Retinal pigment epithelial cell (primary cell): ENCODE results near the gene NET1.

Source experiments
- DNase-seq: peaks from one replicate; pipeline ENCODE4 v3.0.0-alpha.2; 2010; ENCODE audit warnings: low read depth
- H3K4me3 ChIP-seq: 2 replicates; pipeline ENCODE4 v1.5.1; 2011; ENCODE audit warnings: mild to moderate bottlenecking, low read length, control low read depth, moderate library complexity
- TF ChIP-seq, protein P1 (sequence below): conservative IDR thresholded peaks from 2 replicates; pipeline ENCODE4 v1.5.1; 2011; ENCODE audit warnings: low read depth, low read length, control low read depth, inconsistent platforms

NET1 gene

DNA sequence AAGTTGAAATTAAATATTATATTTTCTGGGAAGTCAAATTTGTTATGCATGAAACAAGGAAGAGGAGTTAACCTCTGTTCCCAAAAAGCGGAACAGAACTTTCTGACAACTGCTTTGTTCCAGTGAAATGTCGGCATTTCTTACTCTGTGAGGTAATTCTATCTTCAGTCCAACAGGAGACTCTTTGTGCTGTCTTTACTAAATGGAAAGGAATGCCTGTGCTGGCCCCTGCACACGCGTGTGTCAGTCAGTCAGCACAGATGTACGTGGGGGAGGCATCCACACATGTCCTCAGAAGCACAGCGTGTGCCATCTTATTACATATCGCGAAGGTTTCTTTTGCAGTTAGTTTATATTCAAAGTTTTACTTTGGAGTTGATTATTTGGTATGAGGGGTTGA is 37.5 kb downstream of the NET1 start:
- no peak for DNase-seq
- TF ChIP-seq, protein P1, sequence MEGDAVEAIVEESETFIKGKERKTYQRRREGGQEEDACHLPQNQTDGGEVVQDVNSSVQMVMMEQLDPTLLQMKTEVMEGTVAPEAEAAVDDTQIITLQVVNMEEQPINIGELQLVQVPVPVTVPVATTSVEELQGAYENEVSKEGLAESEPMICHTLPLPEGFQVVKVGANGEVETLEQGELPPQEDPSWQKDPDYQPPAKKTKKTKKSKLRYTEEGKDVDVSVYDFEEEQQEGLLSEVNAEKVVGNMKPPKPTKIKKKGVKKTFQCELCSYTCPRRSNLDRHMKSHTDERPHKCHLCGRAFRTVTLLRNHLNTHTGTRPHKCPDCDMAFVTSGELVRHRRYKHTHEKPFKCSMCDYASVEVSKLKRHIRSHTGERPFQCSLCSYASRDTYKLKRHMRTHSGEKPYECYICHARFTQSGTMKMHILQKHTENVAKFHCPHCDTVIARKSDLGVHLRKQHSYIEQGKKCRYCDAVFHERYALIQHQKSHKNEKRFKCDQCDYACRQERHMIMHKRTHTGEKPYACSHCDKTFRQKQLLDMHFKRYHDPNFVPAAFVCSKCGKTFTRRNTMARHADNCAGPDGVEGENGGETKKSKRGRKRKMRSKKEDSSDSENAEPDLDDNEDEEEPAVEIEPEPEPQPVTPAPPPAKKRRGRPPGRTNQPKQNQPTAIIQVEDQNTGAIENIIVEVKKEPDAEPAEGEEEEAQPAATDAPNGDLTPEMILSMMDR, result no peak
- H3K4me3 ChIP-seq, result peak overlapping the region; percentile 81

DNA sequence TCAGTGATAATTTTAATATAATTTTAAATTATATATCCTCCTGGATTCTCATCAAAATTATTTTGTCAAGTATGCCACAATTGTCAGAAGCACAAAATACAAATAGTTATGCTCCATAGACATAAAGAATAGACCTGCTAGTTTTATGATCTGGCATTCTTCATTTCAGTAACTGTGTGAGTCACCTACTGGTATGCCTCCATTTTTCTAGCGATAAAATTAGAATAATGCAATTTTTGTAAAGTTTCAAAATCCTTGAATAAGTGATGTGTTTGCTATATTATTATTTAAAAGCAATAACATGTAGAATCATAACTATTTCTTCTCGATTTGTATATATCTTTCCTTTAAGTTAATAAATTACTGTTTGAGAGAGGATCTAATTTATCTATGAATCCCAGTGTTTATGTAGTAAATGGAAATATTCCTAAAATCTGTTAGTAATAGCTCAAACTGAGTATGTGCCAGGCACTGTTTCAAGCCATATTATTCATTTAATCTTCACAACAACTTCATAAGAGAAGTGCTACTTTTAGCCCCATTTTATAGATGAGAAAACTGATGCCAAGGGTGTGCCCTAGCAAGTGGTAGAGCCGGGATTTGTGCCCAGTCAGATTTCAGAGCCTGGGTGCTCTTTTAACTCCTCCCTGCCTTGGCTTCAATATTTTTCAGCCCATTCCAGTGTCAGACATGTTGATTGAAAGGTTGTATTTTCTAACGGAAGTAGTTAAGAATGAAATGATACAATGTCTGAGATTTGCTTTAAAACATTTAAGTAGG is 38.4 kb downstream of the NET1 start:
- TF ChIP-seq, protein P1, result no peak
- DNase-seq, result no peak

DNA sequence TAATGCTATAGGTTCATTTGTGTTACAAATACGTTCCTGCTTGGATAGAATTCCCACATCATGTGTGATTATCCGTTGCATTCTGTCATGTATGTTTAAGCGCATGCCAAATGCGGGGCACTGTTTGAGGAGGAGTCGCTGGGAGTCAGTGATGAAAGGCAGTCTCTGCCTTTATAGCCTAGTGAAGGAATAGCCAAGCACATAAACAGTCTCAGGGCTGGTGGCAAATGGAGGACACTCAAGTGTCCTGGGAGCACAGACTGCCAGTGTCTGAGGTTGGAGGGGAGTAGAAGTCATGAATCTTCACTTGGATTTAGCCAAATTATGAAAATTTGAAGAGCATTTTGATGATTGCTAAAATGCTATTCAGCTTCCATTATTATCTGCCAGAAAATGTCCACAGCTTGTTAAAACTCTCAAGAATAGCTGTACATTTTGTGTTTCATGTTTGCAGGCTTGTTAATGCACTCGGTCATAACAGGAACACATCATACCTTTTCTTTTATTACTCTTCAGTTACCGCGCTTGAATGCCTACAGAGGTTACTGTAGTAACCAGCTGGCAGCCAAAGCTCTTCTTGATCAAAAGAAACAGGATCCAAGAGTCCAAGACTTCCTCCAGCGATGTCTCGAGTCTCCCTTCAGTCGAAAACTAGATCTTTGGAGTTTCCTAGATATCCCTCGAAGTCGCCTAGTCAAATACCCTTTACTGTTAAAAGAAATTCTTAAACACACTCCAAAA is 41.6 kb downstream of the NET1 start:
- DNase-seq, result no peak
- TF ChIP-seq, protein P1, result no peak
- H3K4me3 ChIP-seq, result no peak overlapping the region

More for the DNA sequence above, 38.4 kb downstream of the NET1 start:
- no peak overlapping the region for H3K4me3 ChIP-seq

DNA sequence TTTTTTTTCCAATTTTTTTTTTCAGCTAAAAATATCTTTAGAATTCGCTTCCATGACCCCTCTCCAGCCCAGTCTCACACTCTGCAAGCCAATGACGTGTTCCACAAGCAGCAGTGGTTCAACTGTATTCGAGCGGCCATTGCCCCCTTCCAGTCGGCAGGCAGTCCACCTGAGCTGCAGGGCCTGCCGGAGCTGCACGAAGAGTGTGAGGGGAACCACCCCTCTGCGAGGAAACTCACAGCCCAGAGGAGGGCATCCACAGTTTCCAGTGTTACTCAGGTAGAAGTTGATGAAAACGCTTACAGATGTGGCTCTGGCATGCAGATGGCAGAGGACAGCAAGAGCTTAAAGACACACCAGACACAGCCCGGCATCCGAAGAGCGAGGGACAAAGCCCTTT is 44.2 kb downstream of the NET1 start:
- DNase-seq, result no peak
- no peak overlapping the region for H3K4me3 ChIP-seq
- TF ChIP-seq, protein P1, result no peak

DNA sequence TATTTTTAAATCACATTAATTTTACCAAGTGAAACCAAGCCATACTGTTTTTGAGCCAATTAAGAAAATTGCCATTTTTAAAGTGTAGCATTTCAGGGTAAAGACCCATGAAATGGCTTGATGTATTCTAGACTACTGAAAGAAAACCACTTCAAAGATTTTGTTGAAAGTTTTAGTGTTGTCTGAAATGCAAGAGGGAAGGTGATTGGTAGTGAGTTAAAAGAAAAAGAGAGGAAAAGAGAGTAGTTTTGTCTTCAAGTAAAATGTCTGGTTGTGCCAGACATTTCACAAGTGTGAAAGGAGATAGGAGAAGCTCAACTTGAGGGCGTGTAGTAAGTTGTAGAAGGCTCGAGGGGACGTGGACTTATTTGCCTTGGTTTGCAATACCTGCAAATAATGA is 45.4 kb downstream of the NET1 start:
- H3K4me3 ChIP-seq, result no peak overlapping the region
- no peak for DNase-seq
- TF ChIP-seq, protein P1, result no peak

DNA sequence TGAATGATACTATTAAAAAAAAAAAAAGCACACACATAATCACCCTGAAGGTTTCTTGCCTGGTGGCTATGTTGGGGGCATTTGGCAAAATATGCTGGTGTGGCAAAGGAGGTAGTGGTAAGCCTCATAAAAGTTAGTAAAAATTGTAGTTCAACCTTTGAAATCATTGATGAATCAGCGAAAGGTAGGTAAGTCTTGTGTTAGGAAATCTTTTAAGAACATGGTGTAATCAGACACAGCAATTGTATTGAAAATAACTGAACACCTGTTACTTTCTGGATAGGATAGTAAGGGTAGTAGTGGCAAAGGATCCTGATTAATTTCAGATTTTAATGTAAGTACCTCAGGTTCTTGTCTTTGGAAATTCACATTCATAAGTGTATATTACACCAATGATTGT is 46.1 kb downstream of the NET1 start:
- DNase-seq, result no peak
- no peak overlapping the region for H3K4me3 ChIP-seq
- TF ChIP-seq, protein P1, result no peak
